HG03469 (cell line): ENCODE results near the gene IRF2.
A peak's percentile ranks its signal among the peaks of the same experiment; 100 is the strongest.

Source experiments
- ATAC-seq: cut with Tn5 transposase; IDR thresholded peaks from one replicate; pipeline ENCODE4 v1.9.1; 2021; ENCODE audit warnings: mild to moderate bottlenecking, moderate library complexity, moderate number of reproducible peaks; ENCODE audit not compliant: unreplicated experiment

The IRF2 gene

DNA sequence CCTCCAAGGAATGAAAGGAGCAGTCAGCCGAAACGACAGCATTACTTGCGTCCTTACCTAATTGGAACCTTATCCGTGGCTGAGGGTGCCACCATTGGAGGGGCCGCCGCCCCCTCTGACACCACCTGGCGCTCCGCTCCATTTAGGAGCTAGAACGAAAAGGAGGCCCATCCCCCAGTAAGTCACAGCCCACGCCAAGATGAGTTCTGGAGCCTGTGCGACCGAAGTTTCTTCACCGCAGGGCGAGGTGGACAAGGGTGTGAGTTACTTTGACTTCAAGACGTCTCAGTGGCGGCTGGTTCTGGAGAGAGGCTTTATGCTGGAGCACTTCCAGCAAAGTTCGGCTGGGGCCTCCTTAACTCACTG lies 729 bp upstream of the IRF2 start:
- peak; percentile 5 for ATAC-seq

- no peak for ATAC-seq
These were observed 669 bp downstream of the IRF2 start for GRCh38 chr4:184473499-184474262.

GRCh38 chr4:184472614-184473498 lies 1.5 kb downstream of the IRF2 start:
- no peak for ATAC-seq

DNA sequence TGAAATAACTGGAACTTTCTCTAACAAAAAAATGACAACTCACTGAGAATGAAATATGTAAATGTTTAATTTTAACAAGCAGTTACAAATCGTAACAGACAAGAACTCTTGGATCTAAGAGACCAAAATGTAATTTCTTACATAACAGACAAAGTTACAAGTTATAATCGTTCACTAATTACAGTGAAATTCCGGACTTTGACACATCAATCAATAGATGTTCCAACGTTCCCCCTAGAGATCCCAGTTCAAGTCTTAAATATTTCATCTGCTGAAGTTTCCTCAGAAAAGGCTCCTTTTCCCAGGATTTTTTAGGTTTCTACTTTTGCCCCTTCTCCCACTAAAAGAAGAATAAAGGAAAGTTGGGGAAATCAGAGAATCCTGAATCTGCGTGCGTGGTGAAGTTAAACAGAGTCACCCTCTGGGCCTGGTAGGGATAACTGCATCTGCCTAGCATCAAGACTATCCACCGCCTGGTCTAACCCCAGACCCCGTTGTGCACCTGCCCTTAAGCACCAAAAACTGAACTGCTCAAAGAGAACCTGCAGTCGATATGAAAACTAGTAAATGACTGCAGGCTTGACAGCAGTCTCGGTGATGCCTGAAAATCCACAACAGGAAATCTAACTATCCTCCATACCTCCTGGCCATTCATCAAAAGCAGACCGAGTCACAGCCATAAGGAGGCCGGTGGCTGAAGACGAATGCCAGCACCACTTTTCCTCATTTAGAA lies 2.3 kb downstream of the IRF2 start:
- no peak for ATAC-seq

GRCh38 chr4:184470785-184471110 lies 3.6 kb downstream of the IRF2 start:
- ATAC-seq, result no peak

- no peak for ATAC-seq
These were observed 7.7 kb downstream of the IRF2 start for GRCh38 chr4:184466634-184467033.

DNA sequence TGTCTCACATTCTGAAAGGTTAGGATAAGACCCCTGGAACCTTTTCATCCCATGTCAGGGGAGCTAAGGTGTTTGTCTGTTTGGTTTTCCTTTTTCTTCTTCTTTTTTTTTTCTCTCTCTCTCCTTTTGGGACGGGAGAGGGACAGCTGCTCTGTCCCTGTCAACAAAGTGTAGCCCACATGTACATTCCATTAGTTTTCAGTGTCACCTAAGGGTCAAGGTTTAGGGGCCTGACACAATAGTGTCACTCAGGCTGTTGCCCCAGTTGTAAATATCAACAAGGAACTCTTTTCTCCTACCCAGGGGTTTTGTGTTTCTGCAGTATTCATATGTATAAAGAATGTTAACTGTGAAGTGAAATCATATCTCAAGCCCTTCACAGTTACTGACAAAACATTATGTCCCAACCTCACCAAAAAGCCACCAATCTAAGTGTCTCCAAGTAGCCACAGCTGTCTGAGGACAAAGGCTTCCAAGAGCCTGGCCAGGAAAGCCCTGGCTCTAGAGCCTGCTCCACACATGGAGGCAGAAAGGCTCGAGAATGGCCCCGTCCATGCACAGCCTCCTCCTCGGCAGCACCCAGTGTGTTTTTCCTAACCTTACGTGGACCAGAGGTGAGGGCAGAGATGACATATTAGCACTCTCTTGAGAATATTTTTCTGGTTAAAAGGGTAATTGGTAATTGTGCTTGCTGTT lies 9.4 kb downstream of the IRF2 start:
- no peak for ATAC-seq

DNA sequence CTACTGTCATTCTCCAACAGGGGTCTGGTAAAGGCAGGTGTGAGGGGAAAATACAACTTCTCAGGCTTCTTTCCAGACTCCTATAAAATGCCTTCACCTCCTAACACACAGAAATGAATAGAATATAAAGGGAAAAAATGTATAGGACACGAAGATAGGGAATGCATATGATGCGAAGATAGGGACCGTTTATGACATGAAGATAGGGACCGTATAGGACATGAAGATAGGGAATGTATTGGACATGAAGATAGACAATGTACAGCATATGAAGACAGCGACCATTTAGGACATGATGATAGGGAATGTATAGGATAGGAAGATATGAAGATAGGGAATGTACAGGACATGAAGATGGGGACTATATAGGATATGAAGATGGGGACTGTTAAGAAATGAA lies 10.5 kb downstream of the IRF2 start:
- no peak for ATAC-seq

DNA sequence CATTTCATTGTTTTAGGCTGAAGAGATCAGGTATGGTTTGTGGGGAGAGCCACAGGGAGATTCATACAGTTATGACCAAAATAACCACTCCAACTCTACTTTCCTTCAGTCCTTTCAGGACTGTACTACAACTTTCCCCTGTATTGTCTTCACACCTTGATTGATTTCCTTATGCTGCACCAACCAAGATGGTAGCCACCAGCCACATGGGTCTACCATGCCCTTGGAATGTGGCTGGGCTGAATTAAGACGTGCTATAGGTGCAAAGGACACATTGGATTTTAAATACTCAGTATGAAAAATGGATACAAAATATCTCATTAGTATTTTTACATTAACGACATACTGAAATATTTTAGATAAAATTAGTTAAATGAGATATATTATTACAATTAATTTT lies 11.2 kb downstream of the IRF2 start:
- no peak for ATAC-seq

DNA sequence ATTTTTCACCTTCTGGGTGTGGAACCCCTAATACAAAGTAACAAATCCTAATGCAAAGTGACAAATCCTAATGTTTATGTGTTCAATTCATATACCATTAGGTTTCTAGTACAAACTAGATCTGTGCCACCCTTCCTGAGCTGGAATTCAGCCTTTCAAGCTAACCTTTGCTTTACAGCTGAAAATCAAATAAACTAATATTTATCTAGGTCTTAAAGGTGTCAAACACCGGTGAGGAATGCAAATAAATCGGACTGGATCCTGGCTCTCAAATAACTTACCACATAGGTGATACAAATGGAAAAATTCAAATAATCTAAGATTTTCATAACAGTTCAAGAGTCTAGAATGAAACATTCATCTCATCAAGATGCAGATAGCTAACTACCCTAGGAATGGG lies 11.6 kb downstream of the IRF2 start:
- no peak for ATAC-seq

DNA sequence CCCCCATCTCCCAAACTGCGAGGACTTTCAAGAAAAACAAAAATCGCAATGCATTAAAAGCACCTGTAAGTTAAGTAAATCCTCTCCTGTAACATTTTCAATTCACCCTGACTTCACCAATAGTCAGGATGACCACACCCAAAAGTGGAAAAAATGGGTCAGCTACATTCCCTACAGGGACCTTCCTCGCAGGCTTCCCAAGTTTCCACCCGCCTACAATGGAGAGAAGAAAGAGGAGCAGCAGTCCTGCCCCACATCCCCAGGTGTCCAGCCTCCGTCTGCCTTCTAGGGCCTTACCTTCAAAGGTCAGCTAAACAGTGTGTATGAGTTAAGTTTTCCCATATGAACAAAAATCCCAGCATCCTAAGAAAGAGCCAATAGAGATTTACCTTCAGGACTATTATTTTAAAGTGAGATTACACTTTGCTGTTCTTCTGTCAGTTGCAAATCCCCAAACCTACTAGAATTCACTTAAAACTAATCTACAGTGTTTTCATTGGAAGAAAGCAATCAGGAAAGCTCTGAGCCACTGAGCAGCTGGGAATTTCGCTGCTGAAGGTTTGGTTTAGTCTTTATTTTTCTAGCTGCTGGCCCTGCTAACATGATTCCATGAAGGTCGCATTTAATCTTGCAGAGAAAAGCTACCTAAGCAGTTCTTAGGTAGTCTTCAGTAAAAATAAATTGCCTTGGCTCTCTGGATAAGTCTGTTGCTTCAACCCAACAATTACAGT lies 12.5 kb downstream of the IRF2 start:
- ATAC-seq, result no peak

DNA sequence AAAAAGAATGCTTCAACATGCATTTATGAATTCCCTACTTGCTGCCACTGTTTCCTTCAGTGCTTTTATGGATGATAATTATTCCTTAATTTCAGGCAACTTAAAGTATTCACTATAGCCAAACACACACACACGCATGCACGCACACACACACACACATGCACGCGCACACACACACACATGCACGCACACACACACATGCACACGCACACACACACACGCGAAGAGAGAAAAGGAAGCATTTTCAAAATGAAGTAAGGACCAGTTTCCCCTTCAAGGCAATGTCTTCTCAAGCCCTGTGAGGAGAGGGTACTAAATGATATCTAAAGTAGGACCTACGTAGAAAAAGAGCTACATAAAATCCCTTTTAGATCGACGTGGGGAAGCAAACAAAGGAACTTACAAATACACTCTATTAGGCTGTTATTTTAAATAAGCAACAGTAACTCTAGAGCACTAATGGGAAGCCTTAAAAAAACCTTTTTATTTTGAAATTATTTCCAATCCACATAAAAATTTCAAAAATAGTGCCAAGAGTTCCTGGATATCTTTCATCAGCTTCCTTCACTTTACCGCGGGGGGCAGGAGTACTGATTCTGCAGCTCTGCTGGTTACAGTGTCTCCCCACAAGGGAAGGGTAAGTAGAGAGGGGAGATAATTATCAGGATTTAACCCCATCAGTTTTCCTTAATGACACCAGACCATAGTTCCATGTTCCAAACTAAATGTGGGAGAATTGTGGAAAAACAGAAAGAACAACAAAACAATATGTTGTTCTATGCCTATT lies 13.7 kb downstream of the IRF2 start:
- ATAC-seq, result no peak

DNA sequence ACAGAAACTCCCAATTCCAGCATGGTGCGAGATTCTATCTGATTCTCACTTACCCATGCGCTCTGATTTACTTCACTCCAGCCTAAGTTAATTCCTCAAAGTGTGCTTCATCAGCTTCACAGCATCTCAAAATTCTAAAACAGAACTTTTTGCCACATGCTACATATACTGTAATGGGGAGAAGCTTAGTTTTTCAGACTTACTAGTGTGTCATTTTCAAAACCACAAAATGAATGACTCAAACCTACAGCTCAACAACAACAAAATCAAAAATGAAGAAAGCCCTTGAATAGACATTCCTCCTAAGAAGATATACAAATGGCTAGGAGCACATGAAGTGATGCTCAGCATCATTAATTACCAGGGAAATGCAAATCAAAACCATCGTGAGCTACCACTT lies 14.9 kb downstream of the IRF2 start:
- ATAC-seq, result no peak

GRCh38 chr4:184457535-184458249 lies 16.7 kb downstream of the IRF2 start:
- ATAC-seq, result no peak

DNA sequence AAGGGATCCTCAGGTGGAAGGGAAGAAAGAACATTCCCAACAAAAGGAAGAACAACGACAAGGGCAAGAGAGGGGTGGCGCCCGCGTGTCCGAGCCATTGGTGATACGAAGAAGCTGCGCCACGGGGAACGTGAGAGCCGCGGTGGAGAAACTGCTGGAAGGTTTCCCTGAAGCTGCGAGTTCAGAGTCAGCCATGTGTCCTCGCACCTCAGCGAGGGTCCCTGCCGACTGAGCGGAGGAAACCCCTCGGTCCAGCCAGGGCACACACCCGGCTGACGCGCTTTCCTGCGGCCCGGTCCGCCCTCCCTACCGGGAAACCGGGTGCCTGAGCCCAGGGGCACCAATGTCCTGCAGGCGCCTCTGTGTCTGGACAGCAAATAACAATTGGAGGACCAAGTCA lies 18.0 kb downstream of the IRF2 start:
- ATAC-seq, result no peak

GRCh38 chr4:184455299-184455698 lies 19.1 kb downstream of the IRF2 start:
- no peak for ATAC-seq

DNA sequence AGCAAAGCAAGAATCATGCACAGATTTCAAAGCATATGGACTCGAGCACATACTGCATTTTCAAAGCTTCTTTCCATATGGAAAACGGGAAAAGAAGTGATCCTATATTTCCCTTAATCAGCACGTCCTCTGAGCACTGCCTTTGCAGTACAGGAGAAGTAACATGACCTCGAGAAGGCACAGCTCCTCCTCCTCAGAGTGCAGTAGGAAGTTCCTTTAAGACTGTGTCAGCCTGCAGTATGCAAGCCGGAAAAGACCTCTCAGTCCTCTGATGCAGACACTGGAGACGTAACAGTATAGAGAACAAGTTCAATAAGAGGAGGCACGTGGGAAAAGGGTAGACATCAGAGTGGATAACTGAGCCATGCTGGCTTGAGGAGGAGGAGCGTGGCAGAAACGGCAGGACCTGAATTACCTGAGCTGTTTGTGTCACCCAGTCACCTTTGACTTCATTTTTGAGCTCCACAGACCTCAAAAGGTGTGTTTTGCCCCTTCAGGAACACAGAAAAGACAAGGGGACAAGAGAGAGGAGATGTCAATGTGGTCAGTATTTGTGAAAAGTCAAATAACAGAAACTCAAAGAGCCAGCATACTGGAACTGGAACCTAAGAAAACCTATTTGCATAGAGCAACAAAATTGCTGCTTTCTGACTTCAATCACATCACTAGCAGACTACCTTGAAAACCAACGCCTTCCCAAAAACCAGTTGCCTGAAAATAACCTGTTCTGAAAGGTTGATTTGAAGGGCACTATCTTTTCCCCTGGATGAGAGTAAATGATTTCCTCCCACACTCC lies 20.8 kb downstream of the IRF2 start:
- peak; percentile 63 for ATAC-seq

GRCh38 chr4:184452740-184453139 lies 21.6 kb downstream of the IRF2 start:
- ATAC-seq, result no peak
